ENCODE data around the gene TMEM69. TPM values are rescaled to one million over a fixed set of nuclear protein-coding genes. Genes with fewer than 3 reads are reported as not detected.
"Not testable (repeated sequence)": the region's sequence is repeated elsewhere in the genome, so short reads cannot be mapped to it uniquely, and the experiment has no call there.

The TMEM69 gene
- total RNA-seq, 1 donor from 2014 or later = 20.7 TPM

GRCh38 chr1:45678489-45678888 is 9.5 kb upstream of the TMEM69 start:
- no peak for DNase-seq

GRCh38 chr1:45679123-45679522 is 8.9 kb upstream of the TMEM69 start:
- no peak for DNase-seq

GRCh38 chr1:45682942-45683341 is 5.0 kb upstream of the TMEM69 start:
- DNase-seq = no peak

GRCh38 chr1:45684402-45684801 is 3.6 kb upstream of the TMEM69 start:
- DNase-seq = no peak

GRCh38 chr1:45685308-45686014 is 2.5 kb upstream of the TMEM69 start:
- DNase-seq = no peak

GRCh38 chr1:45686015-45686287 is 2.0 kb upstream of the TMEM69 start:
- peak; percentile 51 for DNase-seq

GRCh38 chr1:45686288-45687013 is 1.5 kb upstream of the TMEM69 start, which contains the start of gene GPBP1L1:
GPBP1L1 (minus strand) TSS chr1:45686533; CDS start chr1:45659087, 27,446 bp downstream.
- peak; percentile 95 for DNase-seq

GRCh38 chr1:45687014-45687753 is 797 bp upstream of the TMEM69 start:
- peak; percentile 97 for DNase-seq

GRCh38 chr1:45693811-45694210 is 5.8 kb downstream of the TMEM69 start:
- DNase-seq = not testable (repeated sequence)

- DNase-seq = no peak
Measured at GRCh38 chr1:45694823-45695222, 6.8 kb downstream of the TMEM69 start.

GRCh38 chr1:45704637-45705036 is 16.7 kb downstream of the TMEM69 start:
- DNase-seq = no peak

GRCh38 chr1:45713711-45714110 is 25.7 kb downstream of the TMEM69 start:
- no peak for DNase-seq

GRCh38 chr1:45716700-45717099 is 28.7 kb downstream of the TMEM69 start:
- no peak for DNase-seq

GRCh38 chr1:45717386-45717785 is 29.4 kb downstream of the TMEM69 start:
- DNase-seq = not testable (repeated sequence)

GRCh38 chr1:45718289-45718688 is 30.3 kb downstream of the TMEM69 start:
- DNase-seq = no peak

GRCh38 chr1:45721207-45721606 is 33.2 kb downstream of the TMEM69 start:
- DNase-seq = no peak

- no peak for DNase-seq
Measured at GRCh38 chr1:45722809-45723208, 34.8 kb downstream of the TMEM69 start.

GRCh38 chr1:45723248-45723930 is 35.4 kb downstream of the TMEM69 start:
- no peak for DNase-seq

GRCh38 chr1:45726007-45726406 is 38.0 kb downstream of the TMEM69 start:
- DNase-seq = not testable (repeated sequence)

- DNase-seq = no peak
Measured at GRCh38 chr1:45730075-45730779, 42.2 kb downstream of the TMEM69 start.

- DNase-seq = no peak
Measured at GRCh38 chr1:45730780-45731319, 42.9 kb downstream of the TMEM69 start.

GRCh38 chr1:45739137-45739536 is 51.2 kb downstream of the TMEM69 start:
- no peak for DNase-seq
